T47D (cell line): Measurements from ENCODE around the gene PCNT.
"Not testable (repeated sequence)": the region's sequence is repeated elsewhere in the genome, so short reads cannot be mapped to it uniquely, and the experiment has no call there.

Experiments
- DNase-seq, 2 experiments: peaks; one replicate each; pipeline versions ENCODE4 v3.0.0 to v3.0.0-alpha.2; 2011 to 2012; ENCODE audit warnings: low read depth in 1 of 2, low spot score in 1 of 2
- JUND ChIP-seq: IDR thresholded peaks from 2 replicates; pipeline ENCODE4 v1.6.1; 2012; ENCODE audit warnings: low read depth
- in situ Hi-C: cut with HindIII; loops from 2 replicates; pipeline ENCODE4 v1.10.0; 2016; ENCODE audit warnings: low sequenced_read_pairs, low pct_unique_long_range_greater_than_20kb

Gene PCNT

DNA sequence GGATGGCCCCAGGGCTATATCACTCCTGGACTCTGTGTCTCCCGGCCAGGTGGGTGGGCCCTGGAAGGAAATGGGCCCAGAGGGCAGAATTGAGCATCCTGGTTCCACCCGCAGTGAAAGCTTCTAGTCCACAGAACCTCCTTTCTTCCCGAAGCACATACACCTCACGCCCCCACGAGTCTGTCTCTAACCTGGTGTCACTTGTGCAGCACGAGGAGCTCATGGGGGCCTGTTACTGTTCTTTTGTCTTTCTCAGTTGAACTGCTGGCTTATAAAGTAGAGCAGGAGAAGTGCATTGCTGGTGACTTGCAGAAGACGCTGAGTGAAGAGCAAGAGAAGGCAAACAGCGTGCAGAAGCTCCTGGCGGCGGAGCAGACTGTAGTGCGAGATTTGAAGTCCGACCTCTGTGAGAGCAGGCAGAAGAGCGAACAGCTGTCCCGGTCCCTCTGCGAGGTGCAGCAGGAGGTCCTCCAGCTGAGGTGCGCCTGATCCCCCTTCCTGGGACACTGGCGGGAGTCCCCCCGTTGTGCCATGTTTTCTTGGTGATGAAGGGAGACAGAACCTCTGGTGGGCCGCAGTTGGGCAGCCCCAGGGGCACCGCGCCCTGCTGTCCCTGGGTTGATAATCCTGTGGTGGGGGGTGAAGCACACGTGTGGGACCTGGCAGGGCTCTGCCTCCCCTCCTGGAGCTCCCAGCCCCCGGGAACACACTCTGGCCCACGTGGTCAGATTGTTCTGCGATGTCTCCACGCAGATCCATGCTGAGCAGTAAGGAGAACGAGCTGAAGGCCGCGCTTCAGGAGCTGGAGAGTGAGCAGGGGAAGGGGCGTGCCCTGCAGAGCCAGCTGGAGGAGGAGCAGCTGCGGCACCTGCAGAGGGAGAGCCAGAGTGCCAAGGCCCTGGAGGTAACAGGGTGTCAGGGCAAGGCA, 106.1 kb downstream of the PCNT start:
- TF ChIP-seq JUND = no peak
- in situ Hi-C loops = no loop called here
- DNase-seq = no peak

DNA sequence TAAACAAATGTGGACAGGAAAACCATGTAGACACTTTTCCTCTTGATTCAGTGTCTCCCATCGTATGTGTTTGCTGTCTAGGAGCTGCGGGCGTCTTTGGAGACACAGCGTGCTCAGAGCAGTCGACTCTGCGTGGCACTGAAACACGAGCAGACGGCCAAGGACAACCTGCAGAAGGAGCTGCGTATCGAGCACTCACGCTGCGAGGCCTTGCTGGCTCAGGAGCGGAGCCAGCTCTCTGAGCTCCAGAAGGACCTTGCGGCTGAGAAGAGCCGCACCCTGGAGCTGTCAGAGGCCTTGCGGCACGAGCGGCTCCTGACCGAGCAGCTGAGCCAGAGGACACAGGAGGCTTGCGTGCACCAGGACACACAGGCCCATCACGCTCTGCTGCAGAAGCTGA, 107.5 kb downstream of the PCNT start:
- no peak for DNase-seq
- in situ Hi-C loops = no loop called here
- no peak for TF ChIP-seq JUND

DNA sequence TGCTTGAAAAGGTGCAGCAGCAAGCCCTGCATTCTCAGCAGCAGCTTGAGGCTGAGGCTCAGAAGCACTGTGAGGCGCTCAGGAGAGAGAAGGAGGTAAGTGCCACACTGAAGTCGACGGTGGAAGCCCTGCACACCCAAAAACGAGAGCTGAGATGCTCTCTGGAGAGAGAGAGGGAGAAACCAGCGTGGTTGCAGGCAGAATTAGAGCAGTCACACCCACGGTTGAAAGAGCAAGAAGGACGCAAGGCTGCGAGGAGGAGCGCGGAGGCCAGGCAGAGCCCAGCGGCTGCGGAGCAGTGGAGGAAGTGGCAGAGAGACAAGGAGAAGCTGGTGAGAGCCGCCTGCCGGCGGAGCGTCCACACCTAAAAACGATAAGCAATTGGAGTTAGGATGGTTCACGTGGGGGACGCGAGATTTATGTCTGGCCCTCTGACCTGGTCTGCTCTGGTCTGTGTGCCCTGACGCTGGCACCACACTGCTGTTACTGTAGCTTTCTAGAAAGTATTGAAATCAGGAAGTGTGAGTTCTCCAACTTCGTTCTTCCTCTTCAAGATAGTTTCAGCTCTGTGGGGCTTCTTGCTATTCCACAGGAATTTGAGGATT, 108.0 kb downstream of the PCNT start:
- in situ Hi-C loops = no loop called here
- no peak for TF ChIP-seq JUND

DNA sequence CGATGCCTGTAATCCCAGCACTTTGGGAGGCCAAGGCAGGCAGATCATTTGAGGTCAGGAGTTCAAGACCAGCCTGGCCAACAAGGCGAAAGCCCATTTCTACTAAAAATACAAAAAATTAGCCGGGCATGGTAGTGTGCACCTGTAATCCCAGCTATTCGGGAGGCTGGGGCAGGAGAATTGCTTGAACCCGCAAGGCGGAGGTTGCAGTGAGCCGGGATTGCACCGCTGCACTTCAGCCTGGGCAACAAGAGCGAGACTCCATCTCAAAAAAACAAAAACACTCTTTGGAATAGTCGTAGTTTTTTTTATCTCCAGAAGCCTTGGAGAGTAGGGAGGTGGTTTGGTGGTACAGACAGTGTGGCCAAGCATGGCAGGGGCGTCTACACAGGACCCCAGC, 109.2 kb downstream of the PCNT start:
- in situ Hi-C loops, DNase-seq: not testable (repeated sequence)

More for the DNA sequence above, 108.0 kb downstream of the PCNT start:
- DNase-seq = no peak

DNA sequence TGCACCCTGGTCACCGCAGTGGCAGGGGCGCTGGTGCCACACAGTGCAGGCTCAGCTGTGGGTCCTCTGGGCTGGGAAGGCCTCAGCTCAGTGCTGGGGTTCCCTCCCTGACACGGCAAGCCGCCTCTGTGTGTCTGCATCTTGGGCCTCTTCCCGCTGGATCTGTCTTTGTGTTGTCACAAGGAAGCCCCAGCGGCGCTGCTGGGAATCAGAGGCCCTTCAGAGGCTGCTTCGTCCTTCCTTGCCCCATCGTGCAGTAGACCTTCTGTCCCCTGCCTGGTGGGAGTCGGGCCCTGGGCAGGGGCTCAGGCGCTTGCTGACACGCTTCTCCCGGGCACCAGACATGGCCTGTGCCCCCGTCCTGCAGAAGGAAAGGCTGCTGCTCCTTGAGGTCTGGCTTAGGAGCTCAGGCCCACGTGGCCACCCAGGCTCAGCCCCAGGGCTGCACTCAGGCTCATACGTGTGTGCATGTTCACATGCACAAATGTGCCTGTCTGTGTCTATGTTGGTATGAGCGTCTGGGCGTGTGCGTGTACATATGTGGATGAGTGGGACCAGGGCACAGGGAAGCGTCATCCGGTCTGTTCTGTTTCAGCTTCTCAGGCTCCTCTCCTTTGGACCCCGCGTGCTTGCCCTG, 110.5 kb downstream of the PCNT start:
- DNase-seq = no peak
- in situ Hi-C loops = no loop called here
- no peak for TF ChIP-seq JUND

DNA sequence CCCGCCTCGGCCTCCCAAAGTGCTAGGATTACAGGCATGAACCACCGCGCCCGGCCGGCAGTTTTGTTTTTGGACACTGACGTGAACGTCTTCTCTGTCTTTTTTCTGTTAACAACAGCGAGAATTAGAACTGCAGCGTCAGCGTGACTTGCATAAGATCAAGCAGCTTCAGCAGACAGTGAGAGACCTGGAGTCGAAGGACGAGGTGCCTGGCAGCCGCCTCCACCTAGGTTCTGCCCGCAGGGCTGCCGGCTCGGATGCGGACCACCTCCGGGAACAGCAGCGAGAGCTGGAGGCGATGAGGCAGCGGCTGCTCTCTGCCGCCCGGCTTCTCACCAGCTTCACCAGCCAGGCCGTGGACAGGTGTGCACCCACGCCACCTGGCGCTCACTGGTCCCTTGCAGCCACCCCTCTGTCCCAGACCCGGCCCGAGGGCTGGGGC, 111.9 kb downstream of the PCNT start:
- no peak for DNase-seq
- TF ChIP-seq JUND = no peak
- in situ Hi-C loops = no loop called here

DNA sequence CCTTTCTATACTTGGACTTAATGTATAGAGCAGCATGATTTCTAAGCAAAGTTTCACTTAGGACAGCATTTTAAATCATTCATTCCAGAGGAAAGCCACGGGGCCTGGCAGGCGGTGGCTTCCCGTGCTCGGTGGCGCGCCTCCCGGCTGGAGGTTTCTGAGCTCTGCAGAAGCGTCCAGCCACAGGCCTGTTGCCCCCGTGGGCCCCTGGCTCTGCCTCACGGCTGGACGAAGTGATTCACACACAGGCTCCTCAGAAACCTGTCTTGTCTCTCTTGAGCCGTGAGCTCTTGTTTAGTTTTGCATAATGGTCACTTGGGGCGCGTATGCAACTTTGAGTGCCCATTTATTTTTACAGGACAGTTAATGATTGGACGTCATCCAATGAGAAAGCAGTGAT, 112.7 kb downstream of the PCNT start:
- in situ Hi-C loops = no loop called here
- no peak for TF ChIP-seq JUND
- DNase-seq = no peak

DNA sequence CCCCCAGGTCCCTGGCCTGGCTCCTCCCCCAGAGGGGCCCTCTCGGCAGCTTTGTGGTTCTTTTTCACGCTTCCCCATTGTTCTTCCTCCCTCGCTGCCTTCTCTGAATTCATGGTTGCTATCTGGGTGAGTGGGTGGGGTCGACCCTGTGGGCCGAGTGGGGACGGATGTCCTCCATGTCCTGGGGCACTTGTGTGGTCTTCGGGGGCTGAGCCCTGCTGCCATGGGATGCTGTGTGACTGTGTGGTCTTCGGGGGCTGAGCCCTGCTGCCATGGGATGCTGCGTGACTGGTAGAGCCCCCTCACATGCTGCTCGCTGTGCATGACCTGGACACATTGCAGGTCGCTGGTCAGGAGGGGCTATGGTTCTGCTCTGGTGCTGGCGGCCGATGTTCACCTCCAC, 113.1 kb downstream of the PCNT start:
- in situ Hi-C loops = no loop called here
- no peak for TF ChIP-seq JUND
- DNase-seq = no peak

DNA sequence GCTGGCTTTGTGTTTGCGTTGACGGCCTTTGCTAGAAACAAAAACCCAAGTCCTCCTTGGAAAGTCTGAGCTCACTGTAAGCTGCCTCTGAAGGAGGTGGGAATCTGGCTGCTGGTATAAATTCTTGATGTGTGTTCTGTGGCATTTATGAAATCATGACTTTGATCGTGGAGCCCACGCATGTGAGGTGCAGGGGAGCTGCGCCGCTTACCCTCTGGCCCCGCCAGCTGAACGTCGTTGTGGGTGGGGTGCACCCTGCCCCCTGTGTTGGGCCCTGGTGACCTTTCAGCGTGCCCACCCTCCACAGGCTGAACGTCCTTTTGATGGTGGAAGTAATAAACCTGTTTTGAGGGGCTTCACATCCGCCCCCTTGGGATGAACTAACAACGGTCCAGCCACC, 113.6 kb downstream of the PCNT start:
- DNase-seq = no peak
- in situ Hi-C loops = no loop called here
- TF ChIP-seq JUND = no peak

DNA sequence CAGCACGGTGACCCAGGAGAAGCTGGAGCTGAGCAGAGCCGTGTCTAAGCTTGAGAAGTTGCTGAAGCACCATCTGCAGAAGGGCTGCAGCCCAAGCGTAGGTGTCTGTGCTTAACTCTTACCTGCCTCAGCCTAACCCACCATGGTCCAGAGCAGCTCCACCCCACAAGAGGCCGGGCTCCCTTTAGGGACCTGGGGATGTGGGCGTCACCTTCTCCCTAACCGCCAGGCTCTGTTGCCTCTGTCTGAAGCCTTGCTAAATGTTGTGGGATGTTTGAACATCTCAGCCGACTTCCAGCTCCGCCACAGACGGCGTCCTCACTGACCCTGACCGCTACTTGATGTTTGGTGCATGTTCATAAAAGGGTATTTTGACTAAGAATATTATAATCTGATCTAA, 114.3 kb downstream of the PCNT start:
- in situ Hi-C loops = no loop called here
- DNase-seq = no peak
- no peak for TF ChIP-seq JUND

DNA sequence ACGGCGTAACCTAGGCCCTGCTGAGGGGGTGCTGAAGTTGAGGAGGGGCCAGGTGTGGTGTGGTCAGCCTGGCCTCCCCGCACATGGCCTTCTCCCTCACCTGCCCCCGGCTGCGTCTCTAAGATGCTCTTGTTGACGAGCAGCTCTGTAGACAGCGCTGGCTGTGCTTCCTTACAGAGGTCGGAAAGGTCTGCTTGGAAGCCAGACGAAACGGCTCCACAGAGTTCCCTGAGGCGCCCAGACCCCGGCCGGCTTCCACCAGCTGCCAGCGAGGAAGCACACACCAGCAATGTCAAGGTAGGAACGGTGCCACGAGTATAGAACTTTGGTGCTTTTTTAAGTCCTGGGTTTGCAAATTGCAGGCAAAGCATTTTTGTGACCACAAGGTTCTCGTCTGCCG, 116.0 kb downstream of the PCNT start:
- in situ Hi-C loops = no loop called here
- no peak for TF ChIP-seq JUND
- no peak for DNase-seq

DNA sequence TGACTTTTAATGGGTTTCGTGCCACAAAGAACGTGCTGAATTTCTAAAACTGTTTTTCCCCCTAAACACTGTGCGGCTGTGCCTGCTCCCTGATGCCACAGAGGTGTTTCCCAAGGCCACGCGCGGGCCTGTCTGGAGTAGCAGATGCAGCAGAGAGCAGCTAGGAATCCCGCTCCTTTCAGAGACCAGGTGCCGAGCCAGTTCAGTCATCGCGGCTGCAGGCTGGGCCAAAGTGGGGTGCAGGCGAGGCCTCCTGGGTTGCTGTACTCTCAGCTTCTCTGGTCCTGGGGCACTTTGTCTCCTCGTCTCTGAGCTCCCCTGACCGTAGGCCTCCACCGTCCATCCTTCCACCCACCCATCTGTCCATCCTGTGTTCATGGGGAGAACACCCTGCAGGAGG, 117.4 kb downstream of the PCNT start:
- in situ Hi-C loops = no loop called here
- no peak for DNase-seq
- TF ChIP-seq JUND = no peak

DNA sequence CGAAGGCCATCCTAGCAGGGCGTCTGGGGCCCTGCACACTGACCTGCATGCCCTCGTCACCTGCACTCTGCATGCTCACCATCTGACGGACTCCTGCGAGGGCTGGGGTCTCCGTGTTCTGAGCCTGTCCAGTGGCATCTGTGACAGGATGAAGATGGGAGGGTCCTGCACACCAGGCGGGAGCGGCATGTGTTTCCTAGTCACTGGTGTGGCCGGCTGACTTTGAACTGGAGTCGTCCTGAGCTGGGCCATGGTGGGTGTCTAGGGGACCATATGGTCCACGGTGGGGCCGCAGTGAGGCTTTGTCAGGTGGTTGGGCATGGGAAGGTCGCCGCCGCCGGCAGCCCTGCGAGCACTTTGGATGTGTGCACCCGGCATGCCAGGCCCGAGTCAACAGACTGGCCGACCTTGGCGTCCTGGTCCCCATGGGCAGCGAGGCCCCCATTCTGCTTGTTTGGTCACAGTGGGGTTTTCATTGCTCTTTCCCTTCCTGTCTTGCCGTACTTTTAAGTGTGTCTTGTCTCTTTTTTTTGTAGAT, 118.1 kb downstream of the PCNT start:
- in situ Hi-C loops = no loop called here
- DNase-seq = no peak
- TF ChIP-seq JUND = no peak
